Tibial nerve (tissue), 4 donors: ENCODE data around the gene IQUB. TPM values are rescaled to one million over a fixed set of nuclear protein-coding genes. Genes with fewer than 3 reads are reported as not detected.
"Not testable (repeated sequence)": the region's sequence is repeated elsewhere in the genome, so short reads cannot be mapped to it uniquely, and the experiment has no call there.

ENCODE experiments used
- DNase-seq, 2 donors: peaks; one replicate each; pipeline ENCODE4 v3.0.0-alpha.2; 2019; ENCODE audit warnings: low spot score in 2 of 2
- H3K27ac ChIP-seq, 4 donors: fragments of 200-600 bp; sonication (generic) in 3 of 4; one replicate each; pipeline ENCODE4 v1.5.1; 2017 to 2019; ENCODE audit warnings: mild to moderate bottlenecking in 1 of 4
- H3K27me3 ChIP-seq, 2 donors: fragments of 200-600 bp; sonication (generic) in 1 of 2; one replicate each; pipeline versions ENCODE4 v1.5.1 to v1.6.0; 2017 to 2019
- H3K36me3 ChIP-seq, 3 donors: fragments of 200-600 bp; sonication (generic); one replicate each; pipeline ENCODE4 v1.5.1; 2018 to 2019
- H3K4me1 ChIP-seq, 4 donors: fragments of 200-600 bp; sonication (generic) in 3 of 4; one replicate each; pipeline ENCODE4 v1.5.1; 2017 to 2019
- H3K4me3 ChIP-seq, 4 donors: fragments of 200-600 bp; sonication (generic) in 3 of 4; one replicate each; pipeline ENCODE4 v1.5.1; 2017 to 2019; ENCODE audit warnings: mild to moderate bottlenecking in 1 of 4, moderate library complexity in 1 of 4
- H3K9me3 ChIP-seq, 4 donors: fragments of 200-600 bp; sonication (generic) in 3 of 4; one replicate each; pipeline ENCODE4 v1.5.1; 2017 to 2019
- CTCF ChIP-seq, 5 experiments: fragments of 200-600 bp in 3 of 5; fragments of 450-650 bp in 2 of 5; sonication (generic) in 3 of 5; IDR thresholded peaks; one replicate each; pipeline ENCODE4 v1.5.1; 2016 to 2019; ENCODE audit warnings: antibody characterized with exemption in 5 of 5, mild to moderate bottlenecking in 3 of 5, moderate library complexity in 2 of 5
- EP300 ChIP-seq, 2 donors: sonication (generic); formaldehyde crosslinking; IDR thresholded peaks; one replicate each; pipeline ENCODE4 v1.6.1; 2017; ENCODE audit warnings: antibody characterized with exemption in 2 of 2, mild to moderate bottlenecking in 1 of 2
- POLR2A ChIP-seq, 2 donors: fragments of 450-650 bp; IDR thresholded peaks; one replicate each; pipeline ENCODE4 v1.6.1; 2017; ENCODE audit warnings: antibody characterized with exemption in 2 of 2, mild to moderate bottlenecking in 2 of 2, moderate library complexity in 2 of 2
- WGBS, 2 donors: methylation state at CpG; one replicate each; pipeline ENCODE4 v1.1.5; 2018; 5-methylcytosine and 5-hydroxymethylcytosine counted together
- total RNA-seq, 4 donors: library from RNA; depleted of rRNA; stranded (reverse); fragments of >200 nt; gene quantifications; one replicate each; pipeline ENCODE4 v1.1.0, GENCODE V29; 2016

The IQUB gene
- total RNA-seq, 4 donors from 2014 or later, result 1.8 to 5.4 (median 2.8) TPM

DNA sequence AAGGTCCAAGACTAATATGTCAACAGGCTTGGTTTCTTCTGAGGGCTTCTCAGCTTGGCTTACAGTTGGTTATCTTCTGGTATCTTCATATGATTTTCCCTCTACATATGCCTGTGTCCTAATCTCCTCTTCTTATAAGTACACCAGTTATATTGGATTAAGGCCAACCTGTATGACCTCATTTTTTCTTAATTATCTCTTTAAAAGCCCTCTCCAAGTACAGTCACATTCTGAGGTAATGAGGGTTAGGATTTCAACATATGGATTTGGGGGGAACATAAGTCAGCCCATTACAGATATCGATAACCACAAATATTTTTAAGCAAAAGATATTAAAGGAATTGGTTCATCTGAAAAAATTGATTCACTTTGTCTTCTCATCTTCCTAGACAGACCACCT, 49.2 kb downstream of the IQUB start:
- Histone ChIP-seq H3K27me3 (no peaks in the 10 kb centered on the region), H3K9me3 (no peaks in the 10 kb centered on the region), H3K27ac (no peak overlapping the region), H3K4me3 (no peak overlapping the region), H3K36me3 (no peaks in the 10 kb centered on the region), H3K4me1 (no peaks in the 10 kb centered on the region)
- TF ChIP-seq POLR2A (IDR thresholded peaks at IDR 0.05), result no peak
- TF ChIP-seq EP300 (IDR thresholded peaks at IDR 0.05), result no peak
- no peak for TF ChIP-seq CTCF (IDR thresholded peaks at IDR 0.05)
- DNase-seq, result no peak
- 98 to 100% methylated on average over 1 of the region's 1 CpG for WGBS, 2 donors

GRCh38 chr7:123484199-123484598, 50.2 kb downstream of the IQUB start:
- TF ChIP-seq EP300 (IDR thresholded peaks at IDR 0.05), result no peak
- no peak for TF ChIP-seq CTCF (IDR thresholded peaks at IDR 0.05)
- TF ChIP-seq POLR2A (IDR thresholded peaks at IDR 0.05), result no peak
- Histone ChIP-seq H3K9me3 (no peaks in the 10 kb centered on the region), H3K4me3 (no peak overlapping the region), H3K36me3 (no peaks in the 10 kb centered on the region), H3K4me1 (no peaks in the 10 kb centered on the region), H3K27me3 (no peaks in the 10 kb centered on the region), H3K27ac (no peak overlapping the region)
- WGBS, 2 donors, result 89 to 97% methylated on average over 2 of the region's 2 CpGs
- DNase-seq, result no peak

- Histone ChIP-seq H3K27ac (no peak overlapping the region), H3K27me3 (no peaks in the 10 kb centered on the region), H3K4me1 (no peaks in the 10 kb centered on the region), H3K36me3 (no peaks in the 10 kb centered on the region), H3K9me3 (no peaks in the 10 kb centered on the region), H3K4me3 (no peak overlapping the region)
- TF ChIP-seq EP300 (IDR thresholded peaks at IDR 0.05) (no peak), POLR2A (IDR thresholded peaks at IDR 0.05) (no peak), CTCF (IDR thresholded peaks at IDR 0.05) (no peak)
- WGBS, 2 donors, result 82 to 87% methylated on average over 3 of the region's 3 CpGs
- no peak for DNase-seq
Observed at GRCh38 chr7:123480107-123480506, 54.3 kb downstream of the IQUB start.

GRCh38 chr7:123478056-123478455, 56.3 kb downstream of the IQUB start:
- not testable (repeated sequence) for H3K9me3 ChIP-seq, H3K36me3 ChIP-seq, H3K4me3 ChIP-seq, H3K27ac ChIP-seq, DNase-seq, H3K4me1 ChIP-seq, H3K27me3 ChIP-seq
- WGBS, 2 donors, result 96 to 97% methylated on average over 1 of the region's 1 CpG

DNA sequence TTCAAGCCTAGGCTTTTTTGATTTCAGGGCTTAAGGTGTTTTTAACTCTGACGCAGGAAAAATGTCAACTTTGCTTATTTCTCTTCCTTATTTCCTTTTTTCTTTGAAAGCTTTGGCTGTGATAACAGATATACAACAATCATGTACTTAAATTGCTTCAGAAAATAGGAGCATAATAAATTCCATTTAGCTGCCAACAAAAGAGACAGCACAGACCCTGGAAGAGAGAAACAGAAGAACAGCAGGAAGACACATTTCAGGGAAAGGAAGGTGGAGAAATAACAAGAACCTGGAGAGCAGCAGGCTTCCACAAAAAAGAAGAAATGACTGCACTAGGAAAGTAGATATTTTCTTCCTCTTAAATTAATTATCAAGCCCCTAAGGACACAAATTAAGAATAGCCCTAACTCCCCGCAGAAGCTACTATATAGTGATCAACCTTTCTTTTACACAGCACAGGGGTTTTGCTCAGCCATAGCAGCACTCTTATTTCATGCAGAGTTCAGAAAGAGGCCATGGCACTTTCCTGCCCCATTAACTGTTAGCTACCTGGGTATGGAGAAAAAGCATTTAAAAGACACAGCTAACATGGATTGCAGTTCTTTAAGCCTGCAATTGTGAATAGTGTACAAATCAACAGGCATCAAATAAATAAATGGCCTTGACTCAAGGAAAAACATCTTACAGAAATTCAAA, 61.5 kb downstream of the IQUB start:
- Histone ChIP-seq H3K27ac (no peak overlapping the region), H3K9me3 (no peaks in the 10 kb centered on the region), H3K36me3 (no peaks in the 10 kb centered on the region), H3K4me3 (no peak overlapping the region), H3K4me1 (peaks cover 0 to 10% (median 0%) of the 10 kb centered on the region in 4 donors), H3K27me3 (no peaks in the 10 kb centered on the region)
- 41 to 59% methylated on average over 2 of the region's 2 CpGs for WGBS, 2 donors
- DNase-seq, result no peak
- TF ChIP-seq POLR2A (IDR thresholded peaks at IDR 0.05), result no peak
- TF ChIP-seq CTCF (IDR thresholded peaks at IDR 0.05), result no peak
- TF ChIP-seq EP300 (IDR thresholded peaks at IDR 0.05), result no peak
